WTC11 (cell line): ENCODE measurements around the gene YARS1. TPM values are rescaled to one million over a fixed set of nuclear protein-coding genes. Genes with fewer than 3 reads are reported as not detected.

Experiments used
- ATAC-seq: fragments of 200-7000 bp; cut with Tn5 transposase; 2 replicates; pipeline ENCODE4 v1.10.0; 2021; ENCODE audit warnings: mild to moderate bottlenecking, moderate library complexity
- CTCF ChIA-PET: fragments of 300-600 bp; sonication (Branson Sonifier 250); formaldehyde crosslinking; loops from one replicate; lab custom pipeline; 2021; ENCODE audit warnings: antibody characterized with exemption; lab: Charles Lee
- POLR2A ChIA-PET: fragments of 350-600 bp; sonication (Branson Sonifier 250); formaldehyde crosslinking; loops from one replicate; lab custom pipeline; 2021; ENCODE audit warnings: antibody characterized with exemption; lab: Charles Lee
- DNase-seq: peaks from one replicate; pipeline ENCODE4 v3.0.0; 2021; ENCODE audit warnings: low spot score
- H3K27ac Mint-ChIP-seq: 2 replicates; pipeline ENCODE4 v1.8.0; 2021; ENCODE audit warnings: mixed read lengths
- H3K27me3 Mint-ChIP-seq: 2 replicates; pipeline ENCODE4 v1.8.0; 2021; ENCODE audit warnings: low read depth, mild to moderate bottlenecking, moderate library complexity, mixed read lengths
- H3K36me3 Mint-ChIP-seq: 2 replicates; pipeline ENCODE4 v1.8.0; 2021; ENCODE audit warnings: mixed read lengths
- H3K4me1 Mint-ChIP-seq: 2 replicates; pipeline ENCODE4 v1.8.0; 2022; ENCODE audit warnings: mixed read lengths
- H3K4me3 Mint-ChIP-seq: 2 replicates; pipeline ENCODE4 v1.8.0; 2021; ENCODE audit warnings: mild to moderate bottlenecking, moderate library complexity, mixed read lengths
- H3K9me3 Mint-ChIP-seq: 2 replicates; pipeline ENCODE4 v1.8.0; 2021; ENCODE audit warnings: mixed read lengths
- CREM ChIP-seq: sonication (generic); formaldehyde crosslinking; IDR thresholded peaks from 2 replicates; pipeline ENCODE4 v1.8.1; 2022; ENCODE audit warnings: mild to moderate bottlenecking, missing genetic modification reagents, moderate library complexity
- ELF4 ChIP-seq: sonication (generic); formaldehyde crosslinking; IDR thresholded peaks from 2 replicates; pipeline ENCODE4 v1.8.1; 2022; ENCODE audit warnings: low read depth, mild to moderate bottlenecking, moderate library complexity, missing genetic modification reagents
- FOXK1 ChIP-seq: sonication (generic); formaldehyde crosslinking; IDR thresholded peaks from 2 replicates; pipeline ENCODE4 v1.8.0; 2022; ENCODE audit warnings: mild to moderate bottlenecking, moderate library complexity, missing genetic modification reagents
- GRHL2 ChIP-seq: fragments of 250-450 bp; sonication (Bioruptor Pico); IDR thresholded peaks from 2 replicates; pipeline ENCODE4 v1.8.0; 2022; ENCODE audit warnings: mild to moderate bottlenecking, moderate library complexity; ENCODE audit not compliant: insufficient replicate concordance, severe bottlenecking
- IRF2 ChIP-seq: sonication (generic); formaldehyde crosslinking; IDR thresholded peaks from 2 replicates; pipeline ENCODE4 v1.8.0; 2022; ENCODE audit warnings: low read depth, missing genetic modification reagents, borderline replicate concordance
- MXD4 ChIP-seq: fragments of 250-450 bp; sonication (Bioruptor Pico); IDR thresholded peaks from 2 replicates; pipeline ENCODE4 v1.8.0; 2021; ENCODE audit warnings: mild to moderate bottlenecking, moderate library complexity, borderline replicate concordance
- MYBL2 ChIP-seq: sonication (generic); formaldehyde crosslinking; IDR thresholded peaks from 2 replicates; pipeline ENCODE4 v1.8.1; 2023; ENCODE audit warnings: mild to moderate bottlenecking, moderate library complexity, missing genetic modification reagents
- NFYB ChIP-seq: sonication (generic); formaldehyde crosslinking; conservative IDR thresholded peaks from 2 replicates; pipeline ENCODE4 v1.8.0; 2022; ENCODE audit warnings: low read depth, missing genetic modification reagents
- TEAD1 ChIP-seq: sonication (generic); formaldehyde crosslinking; IDR thresholded peaks from 2 replicates; pipeline ENCODE4 v1.8.0; 2022; ENCODE audit warnings: mild to moderate bottlenecking, missing genetic modification reagents
- ZNF121 ChIP-seq: sonication (generic); formaldehyde crosslinking; IDR thresholded peaks from 2 replicates; pipeline ENCODE4 v1.8.0; 2023; ENCODE audit warnings: missing genetic modification reagents
- ZNF219 ChIP-seq: sonication (generic); formaldehyde crosslinking; IDR thresholded peaks from 2 replicates; pipeline ENCODE4 v1.8.0; 2023; ENCODE audit warnings: missing genetic modification reagents, mild to moderate bottlenecking, borderline replicate concordance
- total RNA-seq: library from RNA; stranded (reverse); gene quantifications from 3 replicates; pipeline ENCODE4 v1.2.3, GENCODE V29; 2021
- TF ChIP-seq, protein P1 (sequence below): sonication (generic); formaldehyde crosslinking; IDR thresholded peaks from 2 replicates; pipeline ENCODE4 v1.8.1; 2023; ENCODE audit warnings: mild to moderate bottlenecking, missing genetic modification reagents, borderline replicate concordance
- TF ChIP-seq, protein P2 (sequence below): sonication (generic); formaldehyde crosslinking; IDR thresholded peaks from 2 replicates; pipeline ENCODE4 v1.8.0; 2023; ENCODE audit warnings: missing genetic modification reagents, mild to moderate bottlenecking, borderline replicate concordance
- TF ChIP-seq, protein P3 (sequence below): sonication (generic); formaldehyde crosslinking; IDR thresholded peaks from 2 replicates; pipeline ENCODE4 v1.8.1; 2022; ENCODE audit warnings: mild to moderate bottlenecking, missing genetic modification reagents, moderate library complexity, borderline replicate concordance
- TF ChIP-seq, protein P4 (sequence below): sonication (generic); formaldehyde crosslinking; IDR thresholded peaks from 2 replicates; pipeline ENCODE4 v1.8.0; 2022; ENCODE audit warnings: mild to moderate bottlenecking, missing genetic modification reagents
- TF ChIP-seq, protein P5 (sequence below): sonication (generic); formaldehyde crosslinking; IDR thresholded peaks from 2 replicates; pipeline ENCODE4 v1.8.0; 2022; ENCODE audit warnings: mild to moderate bottlenecking, missing genetic modification reagents
- TF ChIP-seq, protein P6 (sequence below): fragments of 250-450 bp; sonication (Bioruptor Pico); IDR thresholded peaks from 2 replicates; pipeline ENCODE4 v1.8.0; 2021; ENCODE audit warnings: mild to moderate bottlenecking

Gene YARS1
- total RNA-seq, 1 experiment from 2014 or later, result 197 TPM

DNA sequence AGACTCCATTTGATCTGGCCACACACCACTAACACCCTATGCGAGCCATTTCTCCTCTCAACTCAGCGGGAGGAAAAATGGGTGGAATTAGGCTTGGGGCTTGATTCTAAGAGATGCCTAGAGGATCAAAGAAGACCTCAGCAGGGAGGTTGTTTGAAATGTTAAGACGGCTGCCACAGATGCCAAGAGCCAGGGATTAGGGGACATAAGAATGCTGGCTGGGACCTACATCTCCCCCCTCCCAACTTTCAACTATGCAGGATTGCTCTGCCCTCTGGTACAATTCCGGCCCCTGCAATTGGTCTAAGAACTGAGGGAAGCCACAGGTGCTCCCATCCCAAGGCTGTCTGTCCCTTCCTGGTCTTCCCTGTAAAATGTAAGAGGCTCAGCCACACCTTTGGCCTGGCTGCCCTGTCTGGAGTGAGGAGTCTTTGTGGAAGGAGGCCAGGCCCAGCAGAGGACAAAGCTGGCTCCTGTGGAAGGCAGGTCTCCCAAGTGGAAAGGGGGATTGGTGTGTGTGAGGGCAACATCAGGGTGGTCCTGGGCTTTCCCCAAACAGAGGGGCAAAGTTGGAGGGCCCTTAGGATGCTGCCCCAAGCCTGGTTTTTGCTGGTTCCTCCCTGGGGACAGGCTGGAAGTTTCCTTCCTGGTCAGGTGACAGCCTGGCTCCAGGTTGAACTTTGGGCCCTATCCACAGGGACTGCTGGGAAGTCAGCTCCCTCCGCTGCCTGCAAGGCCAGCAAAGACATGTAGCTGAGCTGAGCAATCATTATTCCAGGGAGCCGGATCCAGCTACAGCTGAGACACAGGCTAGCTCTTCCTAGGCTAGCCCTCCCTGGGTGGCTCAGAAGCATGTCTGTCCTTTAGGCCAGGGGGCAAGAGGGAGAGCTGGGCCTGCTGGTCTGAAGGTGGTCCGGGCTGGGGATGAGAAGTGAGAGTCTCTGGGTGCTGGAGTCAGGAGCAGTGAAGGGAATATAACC is 80.1 kb downstream of the YARS1 start:
- peak; percentile 88 for ATAC-seq
- Mint-ChIP-seq H3K9me3 (no peaks in the 10 kb centered on the region), H3K27ac (peak overlapping the region; percentile 95), H3K27me3 (peaks cover 36% of the 10 kb centered on the region), H3K4me3 (peak overlapping the region; percentile 41; the same call in 1 of the 2 replicates), H3K36me3 (no peaks in the 10 kb centered on the region), H3K4me1 (peaks cover 24% of the 10 kb centered on the region)
- DNase-seq, result peak; percentile 63
- POLR2A ChIA-PET, result interaction anchor here (1.5 kb wide), 2 partner anchors 17 to 36 kb away, joined by 4 to 5 read pairs; no protein-coding TSS in a partner anchor
- CTCF ChIA-PET, result interaction anchor here (0.7 to 7.8 kb wide), 7 partner anchors 10 to 217 kb away, joined by 3 to 72 read pairs (median 4); partner anchors contain the start of gene RBBP4
- no peak for TF ChIP-seq ZNF219 (CRISPR knock-in tag)
- no peak for TF ChIP-seq GRHL2 (CRISPR knock-in tag)
- no peak for TF ChIP-seq FOXK1 (CRISPR knock-in tag)
- TF ChIP-seq, protein P1, sequence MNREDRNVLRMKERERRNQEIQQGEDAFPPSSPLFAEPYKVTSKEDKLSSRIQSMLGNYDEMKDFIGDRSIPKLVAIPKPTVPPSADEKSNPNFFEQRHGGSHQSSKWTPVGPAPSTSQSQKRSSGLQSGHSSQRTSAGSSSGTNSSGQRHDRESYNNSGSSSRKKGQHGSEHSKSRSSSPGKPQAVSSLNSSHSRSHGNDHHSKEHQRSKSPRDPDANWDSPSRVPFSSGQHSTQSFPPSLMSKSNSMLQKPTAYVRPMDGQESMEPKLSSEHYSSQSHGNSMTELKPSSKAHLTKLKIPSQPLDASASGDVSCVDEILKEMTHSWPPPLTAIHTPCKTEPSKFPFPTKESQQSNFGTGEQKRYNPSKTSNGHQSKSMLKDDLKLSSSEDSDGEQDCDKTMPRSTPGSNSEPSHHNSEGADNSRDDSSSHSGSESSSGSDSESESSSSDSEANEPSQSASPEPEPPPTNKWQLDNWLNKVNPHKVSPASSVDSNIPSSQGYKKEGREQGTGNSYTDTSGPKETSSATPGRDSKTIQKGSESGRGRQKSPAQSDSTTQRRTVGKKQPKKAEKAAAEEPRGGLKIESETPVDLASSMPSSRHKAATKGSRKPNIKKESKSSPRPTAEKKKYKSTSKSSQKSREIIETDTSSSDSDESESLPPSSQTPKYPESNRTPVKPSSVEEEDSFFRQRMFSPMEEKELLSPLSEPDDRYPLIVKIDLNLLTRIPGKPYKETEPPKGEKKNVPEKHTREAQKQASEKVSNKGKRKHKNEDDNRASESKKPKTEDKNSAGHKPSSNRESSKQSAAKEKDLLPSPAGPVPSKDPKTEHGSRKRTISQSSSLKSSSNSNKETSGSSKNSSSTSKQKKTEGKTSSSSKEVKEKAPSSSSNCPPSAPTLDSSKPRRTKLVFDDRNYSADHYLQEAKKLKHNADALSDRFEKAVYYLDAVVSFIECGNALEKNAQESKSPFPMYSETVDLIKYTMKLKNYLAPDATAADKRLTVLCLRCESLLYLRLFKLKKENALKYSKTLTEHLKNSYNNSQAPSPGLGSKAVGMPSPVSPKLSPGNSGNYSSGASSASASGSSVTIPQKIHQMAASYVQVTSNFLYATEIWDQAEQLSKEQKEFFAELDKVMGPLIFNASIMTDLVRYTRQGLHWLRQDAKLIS, result 0 out of 2 replicates have a peak, but pooled peaks have one; percentile 57
- no peak for TF ChIP-seq ELF4 (CRISPR knock-in tag)
- no peak for TF ChIP-seq NFYB (CRISPR knock-in tag)
- TF ChIP-seq, protein P2, sequence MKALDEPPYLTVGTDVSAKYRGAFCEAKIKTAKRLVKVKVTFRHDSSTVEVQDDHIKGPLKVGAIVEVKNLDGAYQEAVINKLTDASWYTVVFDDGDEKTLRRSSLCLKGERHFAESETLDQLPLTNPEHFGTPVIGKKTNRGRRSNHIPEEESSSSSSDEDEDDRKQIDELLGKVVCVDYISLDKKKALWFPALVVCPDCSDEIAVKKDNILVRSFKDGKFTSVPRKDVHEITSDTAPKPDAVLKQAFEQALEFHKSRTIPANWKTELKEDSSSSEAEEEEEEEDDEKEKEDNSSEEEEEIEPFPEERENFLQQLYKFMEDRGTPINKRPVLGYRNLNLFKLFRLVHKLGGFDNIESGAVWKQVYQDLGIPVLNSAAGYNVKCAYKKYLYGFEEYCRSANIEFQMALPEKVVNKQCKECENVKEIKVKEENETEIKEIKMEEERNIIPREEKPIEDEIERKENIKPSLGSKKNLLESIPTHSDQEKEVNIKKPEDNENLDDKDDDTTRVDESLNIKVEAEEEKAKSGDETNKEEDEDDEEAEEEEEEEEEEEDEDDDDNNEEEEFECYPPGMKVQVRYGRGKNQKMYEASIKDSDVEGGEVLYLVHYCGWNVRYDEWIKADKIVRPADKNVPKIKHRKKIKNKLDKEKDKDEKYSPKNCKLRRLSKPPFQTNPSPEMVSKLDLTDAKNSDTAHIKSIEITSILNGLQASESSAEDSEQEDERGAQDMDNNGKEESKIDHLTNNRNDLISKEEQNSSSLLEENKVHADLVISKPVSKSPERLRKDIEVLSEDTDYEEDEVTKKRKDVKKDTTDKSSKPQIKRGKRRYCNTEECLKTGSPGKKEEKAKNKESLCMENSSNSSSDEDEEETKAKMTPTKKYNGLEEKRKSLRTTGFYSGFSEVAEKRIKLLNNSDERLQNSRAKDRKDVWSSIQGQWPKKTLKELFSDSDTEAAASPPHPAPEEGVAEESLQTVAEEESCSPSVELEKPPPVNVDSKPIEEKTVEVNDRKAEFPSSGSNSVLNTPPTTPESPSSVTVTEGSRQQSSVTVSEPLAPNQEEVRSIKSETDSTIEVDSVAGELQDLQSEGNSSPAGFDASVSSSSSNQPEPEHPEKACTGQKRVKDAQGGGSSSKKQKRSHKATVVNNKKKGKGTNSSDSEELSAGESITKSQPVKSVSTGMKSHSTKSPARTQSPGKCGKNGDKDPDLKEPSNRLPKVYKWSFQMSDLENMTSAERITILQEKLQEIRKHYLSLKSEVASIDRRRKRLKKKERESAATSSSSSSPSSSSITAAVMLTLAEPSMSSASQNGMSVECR (CRISPR knock-in tag), result no peak
- TF ChIP-seq TEAD1 (CRISPR knock-in tag), result peak; percentile 46; the same call in 1 of the 2 replicates
- TF ChIP-seq IRF2 (CRISPR knock-in tag), result no peak
- TF ChIP-seq, protein P3, sequence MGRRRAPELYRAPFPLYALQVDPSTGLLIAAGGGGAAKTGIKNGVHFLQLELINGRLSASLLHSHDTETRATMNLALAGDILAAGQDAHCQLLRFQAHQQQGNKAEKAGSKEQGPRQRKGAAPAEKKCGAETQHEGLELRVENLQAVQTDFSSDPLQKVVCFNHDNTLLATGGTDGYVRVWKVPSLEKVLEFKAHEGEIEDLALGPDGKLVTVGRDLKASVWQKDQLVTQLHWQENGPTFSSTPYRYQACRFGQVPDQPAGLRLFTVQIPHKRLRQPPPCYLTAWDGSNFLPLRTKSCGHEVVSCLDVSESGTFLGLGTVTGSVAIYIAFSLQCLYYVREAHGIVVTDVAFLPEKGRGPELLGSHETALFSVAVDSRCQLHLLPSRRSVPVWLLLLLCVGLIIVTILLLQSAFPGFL (CRISPR knock-in tag), result no peak
- TF ChIP-seq MYBL2, result no peak
- TF ChIP-seq CREM (CRISPR knock-in tag), result no peak
- TF ChIP-seq, protein P4, sequence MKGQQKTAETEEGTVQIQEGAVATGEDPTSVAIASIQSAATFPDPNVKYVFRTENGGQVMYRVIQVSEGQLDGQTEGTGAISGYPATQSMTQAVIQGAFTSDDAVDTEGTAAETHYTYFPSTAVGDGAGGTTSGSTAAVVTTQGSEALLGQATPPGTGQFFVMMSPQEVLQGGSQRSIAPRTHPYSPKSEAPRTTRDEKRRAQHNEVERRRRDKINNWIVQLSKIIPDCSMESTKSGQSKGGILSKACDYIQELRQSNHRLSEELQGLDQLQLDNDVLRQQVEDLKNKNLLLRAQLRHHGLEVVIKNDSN (CRISPR knock-in tag), result peak; percentile 76; the same call in 1 of the 2 replicates
- TF ChIP-seq, protein P5, sequence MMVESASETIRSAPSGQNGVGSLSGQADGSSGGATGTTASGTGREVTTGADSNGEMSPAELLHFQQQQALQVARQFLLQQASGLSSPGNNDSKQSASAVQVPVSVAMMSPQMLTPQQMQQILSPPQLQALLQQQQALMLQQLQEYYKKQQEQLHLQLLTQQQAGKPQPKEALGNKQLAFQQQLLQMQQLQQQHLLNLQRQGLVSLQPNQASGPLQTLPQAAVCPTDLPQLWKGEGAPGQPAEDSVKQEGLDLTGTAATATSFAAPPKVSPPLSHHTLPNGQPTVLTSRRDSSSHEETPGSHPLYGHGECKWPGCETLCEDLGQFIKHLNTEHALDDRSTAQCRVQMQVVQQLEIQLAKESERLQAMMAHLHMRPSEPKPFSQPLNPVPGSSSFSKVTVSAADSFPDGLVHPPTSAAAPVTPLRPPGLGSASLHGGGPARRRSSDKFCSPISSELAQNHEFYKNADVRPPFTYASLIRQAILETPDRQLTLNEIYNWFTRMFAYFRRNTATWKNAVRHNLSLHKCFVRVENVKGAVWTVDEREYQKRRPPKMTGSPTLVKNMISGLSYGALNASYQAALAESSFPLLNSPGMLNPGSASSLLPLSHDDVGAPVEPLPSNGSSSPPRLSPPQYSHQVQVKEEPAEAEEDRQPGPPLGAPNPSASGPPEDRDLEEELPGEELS (CRISPR knock-in tag), result no peak
- peak; percentile 47; the same call in 1 of the 2 replicates for TF ChIP-seq ZNF121
- no peak for TF ChIP-seq MXD4 (CRISPR knock-in tag)
- TF ChIP-seq, protein P6, sequence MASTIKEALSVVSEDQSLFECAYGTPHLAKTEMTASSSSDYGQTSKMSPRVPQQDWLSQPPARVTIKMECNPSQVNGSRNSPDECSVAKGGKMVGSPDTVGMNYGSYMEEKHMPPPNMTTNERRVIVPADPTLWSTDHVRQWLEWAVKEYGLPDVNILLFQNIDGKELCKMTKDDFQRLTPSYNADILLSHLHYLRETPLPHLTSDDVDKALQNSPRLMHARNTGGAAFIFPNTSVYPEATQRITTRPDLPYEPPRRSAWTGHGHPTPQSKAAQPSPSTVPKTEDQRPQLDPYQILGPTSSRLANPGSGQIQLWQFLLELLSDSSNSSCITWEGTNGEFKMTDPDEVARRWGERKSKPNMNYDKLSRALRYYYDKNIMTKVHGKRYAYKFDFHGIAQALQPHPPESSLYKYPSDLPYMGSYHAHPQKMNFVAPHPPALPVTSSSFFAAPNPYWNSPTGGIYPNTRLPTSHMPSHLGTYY, result no peak
